B cell (primary cell): ENCODE data around the gene ACADL.

Experiments used
- CTCF ChIP-seq: fragments of 200-600 bp; IDR thresholded peaks from one replicate; pipeline ENCODE4 v1.8.0; 2022; ENCODE audit warnings: antibody characterized with exemption, mild to moderate bottlenecking
- EZH2 ChIP-seq: IDR thresholded peaks from 2 replicates; pipeline ENCODE4 v1.6.1; 2012; ENCODE audit warnings: borderline replicate concordance, low read depth, mild to moderate bottlenecking, moderate library complexity, low read length; ENCODE audit not compliant: insufficient read depth, poor library complexity, severe bottlenecking

GRCh38 chr2:210203147-210203546 is 22.1 kb downstream of the ACADL start:
- no peak for TF ChIP-seq CTCF
- no peak for TF ChIP-seq EZH2
